ENCODE results near the gene MRFAP1. TPM values are rescaled to one million over a fixed set of nuclear protein-coding genes. Genes with fewer than 3 reads are reported as not detected.

The MRFAP1 gene
- total and polyA plus RNA-seq, 10 of the 15 experiments (the other 5 are each of a cell fraction or from before 2014, with no cell fraction given) = 18.7 to 105 (median 80.8) TPM

DNA sequence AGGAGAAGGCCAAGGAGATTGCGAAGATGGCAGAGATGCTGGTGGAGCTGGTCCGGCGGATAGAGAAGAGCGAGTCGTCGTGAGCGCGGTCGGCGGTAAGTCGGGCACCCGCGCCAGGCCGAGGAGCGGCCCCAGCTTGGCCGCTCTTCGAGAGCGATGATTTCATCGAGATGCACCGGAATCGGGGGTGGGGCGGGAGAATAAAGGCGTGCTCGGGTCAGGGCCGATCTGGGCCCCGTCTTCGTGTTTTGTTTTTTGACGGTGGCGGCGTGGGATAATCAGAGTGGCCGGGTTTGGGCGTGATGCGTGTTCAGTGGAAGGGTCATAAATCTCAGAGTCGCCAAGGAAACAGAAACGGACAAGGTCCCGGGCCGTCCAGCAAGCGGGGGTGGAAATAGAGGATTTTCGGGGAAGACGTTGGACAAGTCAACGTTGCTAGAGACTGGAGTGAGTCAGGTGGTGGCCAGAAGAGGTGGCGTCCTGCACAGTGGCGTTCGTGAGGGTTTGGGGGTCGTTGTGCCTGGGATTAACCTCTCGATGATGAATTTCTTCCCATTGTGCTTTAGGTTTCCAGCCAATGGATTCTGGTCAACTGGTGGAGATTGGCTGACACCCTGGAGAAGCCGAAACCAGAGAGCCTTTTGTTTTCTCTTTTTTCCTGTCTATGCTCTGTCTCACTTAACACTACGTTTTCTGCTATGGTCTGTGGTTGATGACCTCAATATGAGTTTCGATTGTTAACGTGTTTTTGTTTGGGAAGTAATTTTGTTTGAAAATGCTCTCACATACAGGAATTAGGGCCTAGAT lies 882 bp downstream of the MRFAP1 start (continued):
- TF ChIP-seq CHD4 (IDR thresholded peaks at IDR 0.05) (no peak), RUNX3 (IDR thresholded peaks at IDR 0.05; ENCODE audit: low read length) (peak; percentile 93), DPF2 (IDR thresholded peaks at IDR 0.05) (no peak), IRF4 (IDR thresholded peaks at IDR 0.05; ENCODE audit: low read depth, low read length) (peak; percentile 50; the same call in 1 of the 2 replicates), CREM (IDR thresholded peaks at IDR 0.05; ENCODE audit: low read depth) (peak; percentile 84), EP300 (IDR thresholded peaks at IDR 0.05; ENCODE audit: borderline replicate concordance in 1 of 2, control insufficient read depth in 1 of 2, low read depth in 2 of 2, low read length in 2 of 2) (0 out of 4 replicates have a peak, but pooled peaks of 1 of the 2 experiments have one; percentile 8), POLR2A (IDR thresholded peaks at IDR 0.05; ENCODE audit: low read depth, low read length) (peak; percentile 48), IKZF2 (IDR thresholded peaks at IDR 0.05) (peak; percentile 59 to 69; a peak in 3 of 4 replicates), POU2F2 (IDR thresholded peaks at IDR 0.05; ENCODE audit: borderline replicate concordance, low read depth, low read length) (no peak), MYC (IDR thresholded peaks at IDR 0.05; ENCODE audit: insufficient read depth, insufficient read length, insufficient replicate concordance, low read length, severe bottlenecking) (no peak), HDGF (IDR thresholded peaks at IDR 0.05) (0 out of 2 replicates have a peak, but pooled peaks have one; percentile 5), ZNF24 (IDR thresholded peaks at IDR 0.05) (no peak)
- TF ChIP-seq, protein P1, sequence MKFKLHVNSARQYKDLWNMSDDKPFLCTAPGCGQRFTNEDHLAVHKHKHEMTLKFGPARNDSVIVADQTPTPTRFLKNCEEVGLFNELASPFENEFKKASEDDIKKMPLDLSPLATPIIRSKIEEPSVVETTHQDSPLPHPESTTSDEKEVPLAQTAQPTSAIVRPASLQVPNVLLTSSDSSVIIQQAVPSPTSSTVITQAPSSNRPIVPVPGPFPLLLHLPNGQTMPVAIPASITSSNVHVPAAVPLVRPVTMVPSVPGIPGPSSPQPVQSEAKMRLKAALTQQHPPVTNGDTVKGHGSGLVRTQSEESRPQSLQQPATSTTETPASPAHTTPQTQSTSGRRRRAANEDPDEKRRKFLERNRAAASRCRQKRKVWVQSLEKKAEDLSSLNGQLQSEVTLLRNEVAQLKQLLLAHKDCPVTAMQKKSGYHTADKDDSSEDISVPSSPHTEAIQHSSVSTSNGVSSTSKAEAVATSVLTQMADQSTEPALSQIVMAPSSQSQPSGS (IDR thresholded peaks at IDR 0.05; ENCODE audit: low read length) = peak; percentile 32
- TF ChIP-seq, protein P2, sequence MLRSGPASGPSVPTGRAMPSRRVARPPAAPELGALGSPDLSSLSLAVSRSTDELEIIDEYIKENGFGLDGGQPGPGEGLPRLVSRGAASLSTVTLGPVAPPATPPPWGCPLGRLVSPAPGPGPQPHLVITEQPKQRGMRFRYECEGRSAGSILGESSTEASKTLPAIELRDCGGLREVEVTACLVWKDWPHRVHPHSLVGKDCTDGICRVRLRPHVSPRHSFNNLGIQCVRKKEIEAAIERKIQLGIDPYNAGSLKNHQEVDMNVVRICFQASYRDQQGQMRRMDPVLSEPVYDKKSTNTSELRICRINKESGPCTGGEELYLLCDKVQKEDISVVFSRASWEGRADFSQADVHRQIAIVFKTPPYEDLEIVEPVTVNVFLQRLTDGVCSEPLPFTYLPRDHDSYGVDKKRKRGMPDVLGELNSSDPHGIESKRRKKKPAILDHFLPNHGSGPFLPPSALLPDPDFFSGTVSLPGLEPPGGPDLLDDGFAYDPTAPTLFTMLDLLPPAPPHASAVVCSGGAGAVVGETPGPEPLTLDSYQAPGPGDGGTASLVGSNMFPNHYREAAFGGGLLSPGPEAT (IDR thresholded peaks at IDR 0.05; ENCODE audit: low read depth) = peak; percentile 55; the same call in 1 of the 2 replicates
- TF ChIP-seq, protein P3, sequence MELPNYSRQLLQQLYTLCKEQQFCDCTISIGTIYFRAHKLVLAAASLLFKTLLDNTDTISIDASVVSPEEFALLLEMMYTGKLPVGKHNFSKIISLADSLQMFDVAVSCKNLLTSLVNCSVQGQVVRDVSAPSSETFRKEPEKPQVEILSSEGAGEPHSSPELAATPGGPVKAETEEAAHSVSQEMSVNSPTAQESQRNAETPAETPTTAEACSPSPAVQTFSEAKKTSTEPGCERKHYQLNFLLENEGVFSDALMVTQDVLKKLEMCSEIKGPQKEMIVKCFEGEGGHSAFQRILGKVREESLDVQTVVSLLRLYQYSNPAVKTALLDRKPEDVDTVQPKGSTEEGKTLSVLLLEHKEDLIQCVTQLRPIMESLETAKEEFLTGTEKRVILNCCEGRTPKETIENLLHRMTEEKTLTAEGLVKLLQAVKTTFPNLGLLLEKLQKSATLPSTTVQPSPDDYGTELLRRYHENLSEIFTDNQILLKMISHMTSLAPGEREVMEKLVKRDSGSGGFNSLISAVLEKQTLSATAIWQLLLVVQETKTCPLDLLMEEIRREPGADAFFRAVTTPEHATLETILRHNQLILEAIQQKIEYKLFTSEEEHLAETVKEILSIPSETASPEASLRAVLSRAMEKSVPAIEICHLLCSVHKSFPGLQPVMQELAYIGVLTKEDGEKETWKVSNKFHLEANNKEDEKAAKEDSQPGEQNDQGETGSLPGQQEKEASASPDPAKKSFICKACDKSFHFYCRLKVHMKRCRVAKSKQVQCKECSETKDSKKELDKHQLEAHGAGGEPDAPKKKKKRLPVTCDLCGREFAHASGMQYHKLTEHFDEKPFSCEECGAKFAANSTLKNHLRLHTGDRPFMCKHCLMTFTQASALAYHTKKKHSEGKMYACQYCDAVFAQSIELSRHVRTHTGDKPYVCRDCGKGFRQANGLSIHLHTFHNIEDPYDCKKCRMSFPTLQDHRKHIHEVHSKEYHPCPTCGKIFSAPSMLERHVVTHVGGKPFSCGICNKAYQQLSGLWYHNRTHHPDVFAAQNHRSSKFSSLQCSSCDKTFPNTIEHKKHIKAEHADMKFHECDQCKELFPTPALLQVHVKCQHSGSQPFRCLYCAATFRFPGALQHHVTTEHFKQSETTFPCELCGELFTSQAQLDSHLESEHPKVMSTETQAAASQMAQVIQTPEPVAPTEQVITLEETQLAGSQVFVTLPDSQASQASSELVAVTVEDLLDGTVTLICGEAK (IDR thresholded peaks at IDR 0.05; ENCODE audit: borderline replicate concordance) = no peak

Data from GM12878 (cell line).